K562 (cell line): Measurements from ENCODE around the gene ATP6V0C. TPM values are rescaled to one million over a fixed set of nuclear protein-coding genes. Genes with fewer than 3 reads are reported as not detected.

Experiments used
- ATAC-seq: fragments of 200-7000 bp; cut with Tn5 transposase; 3 replicates; pipeline ENCODE4 v1.9.1; 2020; ENCODE audit warnings: moderate library complexity
- BruUV-seq: library from RNA; stranded (reverse); fragments of 400-500 nt; replicated peaks from 2 replicates; lab custom pipeline; 2021; lab: Mats Ljungman, UMichigan
- CTCF ChIA-PET: fragments of 300-600 bp; formaldehyde crosslinking; extraction: SDS; loops from one replicate; lab custom pipeline; 2021; ENCODE audit warnings: low intra/inter-chr PET ratio; lab: Yijun Ruan, JAX
- POLR2A ChIA-PET: fragments of 300-600, 350-650 bp; sonication (Branson Sonifier 250); formaldehyde crosslinking; extraction: SDS; loops from one replicate; lab custom pipeline; 2021; ENCODE audit warnings: antibody characterized with exemption, inconsistent platforms; lab: Yijun Ruan, JAX
- DNase-seq, 4 experiments: peaks; one replicate each; pipeline versions ENCODE4 v3.0.0 to v3.0.0-alpha.2; 2011 to 2018; ENCODE audit warnings: low spot score in 3 of 4, mixed read lengths in 3 of 4; ENCODE audit errors: extremely low read depth in 1 of 4
- FAIRE-seq: peaks from 2 replicates; lab custom pipeline; 2011; peaks lifted over from hg19 to GRCh38; lab: Jason Lieb, UNC
- H2AFZ ChIP-seq: 2 replicates; pipeline ENCODE4 v1.6.0; 2011; ENCODE audit warnings: low read depth, low read length, control low read depth, inconsistent platforms
- H3K27ac ChIP-seq: fragments of 200-600 bp; 3 replicates; pipeline ENCODE4 v1.8.0; 2011; ENCODE audit warnings: low read depth, mild to moderate bottlenecking, control low read depth, inconsistent platforms, low read length, moderate library complexity, mixed read lengths; ENCODE audit errors: extremely low read depth
- H3K27me3 ChIP-seq, 2 experiments: fragments of 300-600 bp in 1 of 2; 2 replicates in 1 of 2; 3 replicates in 1 of 2; pipeline versions ENCODE4 v1.6.0 to v1.8.0; 2011; ENCODE audit warnings: inconsistent platforms in 2 of 2, low read length in 2 of 2, mild to moderate bottlenecking in 1 of 2, mixed read lengths in 1 of 2, moderate library complexity in 1 of 2; ENCODE audit not compliant: control insufficient read depth in 2 of 2, insufficient read depth in 2 of 2
- H3K36me3 ChIP-seq: fragments of 300-600 bp; 3 replicates; pipeline ENCODE4 v1.8.0; 2011; ENCODE audit warnings: mild to moderate bottlenecking, low read length, inconsistent platforms; ENCODE audit not compliant: control insufficient read depth, insufficient read depth
- H3K4me1 ChIP-seq, 2 experiments: fragments of 200-600 bp in 1 of 2; replicated peaks in 1 of 2; 2 replicates in 1 of 2; 3 replicates in 1 of 2; pipeline versions ENCODE4 v1.5.1 to v1.8.0; 2011; ENCODE audit warnings: inconsistent platforms in 2 of 2, low read length in 2 of 2, mild to moderate bottlenecking in 1 of 2, mixed read lengths in 1 of 2, moderate library complexity in 1 of 2; ENCODE audit not compliant: control insufficient read depth in 2 of 2, insufficient read depth in 2 of 2
- H3K4me2 ChIP-seq: 2 replicates; pipeline ENCODE4 v1.6.1; 2011; ENCODE audit warnings: low read length, control low read depth, inconsistent platforms, mixed read lengths; ENCODE audit not compliant: insufficient read depth
- H3K4me3 ChIP-seq: fragments of 200-600 bp; sonication (generic), shearing (Covaris generic); 2 replicates; pipeline ENCODE4 v1.5.1; 2016; ENCODE audit warnings: control low read depth, inconsistent platforms
- H3K79me2 ChIP-seq: fragments of 200-600 bp; 3 replicates; pipeline ENCODE4 v1.8.0; 2011; ENCODE audit warnings: low read length, inconsistent platforms; ENCODE audit not compliant: control insufficient read depth, insufficient read depth
- H3K9ac ChIP-seq, 2 experiments: 2 replicates each; pipeline versions ENCODE4 v1.6.0 to v1.6.1; 2011; ENCODE audit warnings: low read depth in 2 of 2, low read length in 2 of 2, control low read depth in 1 of 2, inconsistent platforms in 1 of 2, mild to moderate bottlenecking in 1 of 2, mixed read lengths in 1 of 2; ENCODE audit not compliant: insufficient read depth in 1 of 2
- H3K9me1 ChIP-seq: one replicate; pipeline ENCODE4 v1.6.0; 2011; ENCODE audit warnings: inconsistent platforms, mild to moderate bottlenecking, low read length, moderate library complexity; ENCODE audit not compliant: control insufficient read depth, insufficient read depth
- H3K9me3 ChIP-seq: replicated peaks from 2 replicates; pipeline ENCODE4 v1.5.1; 2011; ENCODE audit warnings: low read depth, low read length, inconsistent platforms; ENCODE audit not compliant: control insufficient read depth, insufficient read depth
- H4K20me1 ChIP-seq: replicated peaks from 2 replicates; pipeline ENCODE4 v1.6.1; 2011; ENCODE audit warnings: low read length, inconsistent platforms, mixed read lengths; ENCODE audit not compliant: control insufficient read depth, insufficient read depth
- IRF2 ChIP-seq: sonication (generic); formaldehyde crosslinking; IDR thresholded peaks from 2 replicates; pipeline ENCODE4 v1.8.1; 2022; ENCODE audit warnings: mild to moderate bottlenecking, missing genetic modification reagents
- WGBS: fragments of 100-300 bp; shearing (Covaris generic); methylation state at CpG from one replicate; pipeline ENCODE4 v1.1.6; 2016; ENCODE audit warnings: low coverage, mixed read lengths; ENCODE audit not compliant: insufficient coverage; ENCODE audit errors: missing lambda C conversion rate; 5-methylcytosine and 5-hydroxymethylcytosine counted together
- in situ Hi-C: fragments of 300-500 bp; cut with MboI; formaldehyde crosslinking; loops from 4 replicates; pipeline ENCODE4 v1.15.0; 2018; ENCODE audit warnings: inconsistent platforms, mixed read lengths
- intact Hi-C: fragments of 100-400 bp; cut with micrococcal nuclease; formaldehyde crosslinking; loops from 2 replicates; pipeline ENCODE4 v1.14.2; 2022
- polyA plus RNA-seq, 8 experiments: library from polyadenylated mRNA; depleted of rRNA in 4 of 8; stranded (reverse) in 5 of 8; unstranded in 3 of 8; fragments of >200 nt; fragmentation: Nextera tagmentation in 2 of 8; fragmentation: Illumina TruSeq in 1 of 8; extraction: Ambion mirVana in 2 of 8; extraction: Trizol in 1 of 8; gene quantifications; 2 replicates each; pipeline versions ENCODE4 v1.2.1 to v1.2.3, GENCODE V29; 2011 to 2014; ENCODE audit warnings: inconsistent platforms in 1 of 8, missing spikeins in 1 of 8
- total RNA-seq, 7 experiments: library from RNA; depleted of rRNA in 6 of 7; stranded (reverse); fragments of >200 nt in 6 of 7; fragmentation: Illumina TruSeq in 2 of 7; extraction: Trizol in 2 of 7; gene quantifications; 2 replicates each; pipeline versions ENCODE4 v1.2.1 to v1.2.3, GENCODE V29; 2011 to 2021; ENCODE audit warnings: low replicate concordance in 1 of 7
- TF ChIP-seq, protein P1 (sequence below): sonication (generic); formaldehyde crosslinking; IDR thresholded peaks from 2 replicates; pipeline ENCODE4 v1.9.0; 2022; ENCODE audit warnings: mild to moderate bottlenecking, missing genetic modification reagents
- TF ChIP-seq, protein P2 (sequence below), 3 experiments: fragments of 200-800 bp in 1 of 3; fragments of 250-450 bp in 1 of 3; fragments of 450-650 bp in 1 of 3; sonication (Bioruptor Pico) in 1 of 3; sonication (Bioruptor generic) in 1 of 3; formaldehyde crosslinking in 1 of 3; IDR thresholded peaks; 2 replicates each; pipeline versions ENCODE4 v1.6.1 to v1.8.0; 2016 to 2022; ENCODE audit warnings: mild to moderate bottlenecking in 2 of 3, missing genetic modification characterization in 2 of 3, missing compliant biosample characterization in 1 of 3, moderate library complexity in 1 of 3
- TF ChIP-seq, protein P3 (sequence below): sonication (generic); formaldehyde crosslinking; IDR thresholded peaks from 2 replicates; pipeline ENCODE4 v1.8.0; 2022; ENCODE audit warnings: missing genetic modification reagents, mild to moderate bottlenecking, borderline replicate concordance

The ATP6V0C gene
- total and polyA plus RNA-seq, 9 of the 15 experiments (the other 6 are each of a cell fraction or from before 2014, with no cell fraction given) = 2.9 to 228 (median 22.7) TPM

DNA sequence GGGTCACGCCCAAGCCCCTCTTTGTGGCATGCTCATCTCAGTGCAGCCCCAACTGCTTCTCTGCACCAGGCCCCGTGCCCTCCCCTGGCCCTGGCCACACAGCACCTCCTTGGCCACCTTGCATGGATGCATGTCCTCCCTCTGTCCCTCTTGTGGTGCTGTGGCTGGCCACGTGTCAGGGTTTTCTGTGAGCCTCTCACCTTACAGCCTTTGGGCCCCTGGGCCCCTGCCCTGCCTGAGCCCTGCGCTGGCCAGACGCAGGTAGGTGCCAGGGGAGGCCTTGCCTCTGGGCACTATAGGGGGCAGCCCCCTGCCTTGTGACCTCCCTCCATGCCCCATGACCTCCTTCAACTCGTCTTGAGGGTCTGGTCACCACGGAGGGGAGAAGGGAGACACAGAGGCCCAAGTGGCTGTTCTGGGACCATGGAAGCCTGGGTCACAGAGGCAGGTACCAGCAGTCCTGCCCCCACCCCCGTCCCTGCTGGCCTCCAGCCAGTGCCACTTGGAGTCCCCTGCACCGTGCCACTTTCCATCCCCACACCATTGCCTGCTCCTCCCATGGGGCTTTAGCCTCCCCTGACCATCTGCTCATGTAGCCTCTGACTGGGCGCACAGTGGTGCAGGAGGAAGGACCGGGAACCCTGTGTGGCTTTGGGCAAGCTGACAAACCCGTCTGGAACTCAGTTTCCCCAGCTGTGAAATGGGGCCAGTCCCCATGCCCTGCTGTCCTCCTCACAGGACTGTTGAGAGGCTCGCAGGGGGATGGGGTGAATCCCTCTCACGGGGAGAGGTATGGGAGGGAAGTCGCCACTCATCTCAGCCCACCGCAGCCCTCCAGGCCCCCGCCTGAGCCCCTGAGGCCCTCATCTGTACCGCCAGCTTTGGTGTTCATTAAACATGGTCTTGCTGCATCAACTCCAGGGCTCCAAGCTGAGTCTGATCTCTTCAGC is 11.5 kb upstream of the ATP6V0C start:
- Histone ChIP-seq H3K9me1 (no peaks in the 10 kb centered on the region), H3K4me3 (no peak overlapping the region), H3K27me3 (no peaks in the 10 kb centered on the region), H2AFZ (no peak overlapping the region), H3K9me3 (no peaks in the 10 kb centered on the region), H3K27ac (no peak overlapping the region), H3K9ac (peak overlapping the region in 1 of 2 experiments; percentile 82; a peak in 1 of 4 replicates), H3K79me2 (peaks cover 13% of the 10 kb centered on the region), H3K36me3 (peaks cover 56% of the 10 kb centered on the region; the same call in 2 of the 3 replicates), H4K20me1 (peaks cover 3% of the 10 kb centered on the region; the same call in 1 of the 2 replicates), H3K4me1 (peaks cover 12 to 63% of the 10 kb centered on the region in 2 experiments), H3K4me2 (no peak overlapping the region)
- 86% methylated on average over 10 of the region's 18 CpGs for WGBS
- no TSS peak for BruUV-seq
- FAIRE-seq (no peak), ATAC-seq (no peak), DNase-seq (no peak)
- TF ChIP-seq, protein P1, sequence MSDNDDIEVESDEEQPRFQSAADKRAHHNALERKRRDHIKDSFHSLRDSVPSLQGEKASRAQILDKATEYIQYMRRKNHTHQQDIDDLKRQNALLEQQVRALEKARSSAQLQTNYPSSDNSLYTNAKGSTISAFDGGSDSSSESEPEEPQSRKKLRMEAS (CRISPR knock-in tag) = peak; percentile 26; the same call in 1 of the 2 replicates
- TF ChIP-seq, protein P2, sequence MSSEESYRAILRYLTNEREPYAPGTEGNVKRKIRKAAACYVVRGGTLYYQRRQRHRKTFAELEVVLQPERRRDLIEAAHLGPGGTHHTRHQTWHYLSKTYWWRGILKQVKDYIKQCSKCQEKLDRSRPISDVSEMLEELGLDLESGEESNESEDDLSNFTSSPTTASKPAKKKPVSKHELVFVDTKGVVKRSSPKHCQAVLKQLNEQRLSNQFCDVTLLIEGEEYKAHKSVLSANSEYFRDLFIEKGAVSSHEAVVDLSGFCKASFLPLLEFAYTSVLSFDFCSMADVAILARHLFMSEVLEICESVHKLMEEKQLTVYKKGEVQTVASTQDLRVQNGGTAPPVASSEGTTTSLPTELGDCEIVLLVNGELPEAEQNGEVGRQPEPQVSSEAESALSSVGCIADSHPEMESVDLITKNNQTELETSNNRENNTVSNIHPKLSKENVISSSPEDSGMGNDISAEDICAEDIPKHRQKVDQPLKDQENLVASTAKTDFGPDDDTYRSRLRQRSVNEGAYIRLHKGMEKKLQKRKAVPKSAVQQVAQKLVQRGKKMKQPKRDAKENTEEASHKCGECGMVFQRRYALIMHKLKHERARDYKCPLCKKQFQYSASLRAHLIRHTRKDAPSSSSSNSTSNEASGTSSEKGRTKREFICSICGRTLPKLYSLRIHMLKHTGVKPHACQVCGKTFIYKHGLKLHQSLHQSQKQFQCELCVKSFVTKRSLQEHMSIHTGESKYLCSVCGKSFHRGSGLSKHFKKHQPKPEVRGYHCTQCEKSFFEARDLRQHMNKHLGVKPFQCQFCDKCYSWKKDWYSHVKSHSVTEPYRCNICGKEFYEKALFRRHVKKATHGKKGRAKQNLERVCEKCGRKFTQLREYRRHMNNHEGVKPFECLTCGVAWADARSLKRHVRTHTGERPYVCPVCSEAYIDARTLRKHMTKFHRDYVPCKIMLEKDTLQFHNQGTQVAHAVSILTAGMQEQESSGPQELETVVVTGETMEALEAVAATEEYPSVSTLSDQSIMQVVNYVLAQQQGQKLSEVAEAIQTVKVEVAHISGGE (CRISPR knock-in tag; IDR thresholded peaks at IDR 0.05) = no peak
- no peak for TF ChIP-seq IRF2 (CRISPR knock-in tag)
- TF ChIP-seq, protein P3, sequence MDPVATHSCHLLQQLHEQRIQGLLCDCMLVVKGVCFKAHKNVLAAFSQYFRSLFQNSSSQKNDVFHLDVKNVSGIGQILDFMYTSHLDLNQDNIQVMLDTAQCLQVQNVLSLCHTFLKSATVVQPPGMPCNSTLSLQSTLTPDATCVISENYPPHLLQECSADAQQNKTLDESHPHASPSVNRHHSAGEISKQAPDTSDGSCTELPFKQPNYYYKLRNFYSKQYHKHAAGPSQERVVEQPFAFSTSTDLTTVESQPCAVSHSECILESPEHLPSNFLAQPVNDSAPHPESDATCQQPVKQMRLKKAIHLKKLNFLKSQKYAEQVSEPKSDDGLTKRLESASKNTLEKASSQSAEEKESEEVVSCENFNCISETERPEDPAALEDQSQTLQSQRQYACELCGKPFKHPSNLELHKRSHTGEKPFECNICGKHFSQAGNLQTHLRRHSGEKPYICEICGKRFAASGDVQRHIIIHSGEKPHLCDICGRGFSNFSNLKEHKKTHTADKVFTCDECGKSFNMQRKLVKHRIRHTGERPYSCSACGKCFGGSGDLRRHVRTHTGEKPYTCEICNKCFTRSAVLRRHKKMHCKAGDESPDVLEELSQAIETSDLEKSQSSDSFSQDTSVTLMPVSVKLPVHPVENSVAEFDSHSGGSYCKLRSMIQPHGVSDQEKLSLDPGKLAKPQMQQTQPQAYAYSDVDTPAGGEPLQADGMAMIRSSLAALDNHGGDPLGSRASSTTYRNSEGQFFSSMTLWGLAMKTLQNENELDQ = no peak
- ChIA-PET POLR2A (interaction anchor here (0.8 to 1.2 kb wide), 6 partner anchors 19 to 347 kb away, joined by 3 to 4 read pairs (median 3); partner anchors contain the start of gene TRAF7), CTCF (interaction anchor here (0.6 to 3.5 kb wide), 9 partner anchors 12 to 498 kb away, joined by 3 to 17 read pairs (median 3); partner anchors contain the start of genes ABCA3, ATP6V0C, CCNF and TBC1D24)
- intact Hi-C loops = loop anchor here (1.0 to 10.0 kb wide), 4 partner anchors 35 to 206 kb away; partner anchors contain the start of genes ABCA3 and CCNF
- in situ Hi-C loops = no loop called here
